Mesenchymal stem cell (in vitro differentiated cells and primary cell): ENCODE results near the gene PRCC.

ENCODE experiments used
- DNase-seq: peaks from one replicate; pipeline ENCODE4 v3.0.0-alpha.2; 2013
- H2AFZ ChIP-seq: one replicate; pipeline ENCODE4 v1.6.1; 2013; ENCODE audit warnings: low read depth, mild to moderate bottlenecking, control low read depth, inconsistent platforms, low read length, moderate library complexity
- H2AK5ac ChIP-seq: 2 replicates; pipeline ENCODE4 v1.6.1; 2013; ENCODE audit warnings: low read length, moderate library complexity, mild to moderate bottlenecking, inconsistent platforms; ENCODE audit not compliant: severe bottlenecking
- H2BK120ac ChIP-seq: one replicate; pipeline ENCODE4 v1.6.1; 2013; ENCODE audit warnings: low read depth, mild to moderate bottlenecking, inconsistent platforms, low read length, moderate library complexity
- H2BK12ac ChIP-seq, 2 experiments: one replicate each; pipeline ENCODE4 v1.6.1; 2013; ENCODE audit warnings: inconsistent platforms in 2 of 2, low read length in 2 of 2, mild to moderate bottlenecking in 2 of 2, moderate library complexity in 2 of 2, control low read depth in 1 of 2
- H2BK15ac ChIP-seq: one replicate; pipeline ENCODE4 v1.6.1; 2013; ENCODE audit warnings: mild to moderate bottlenecking, low read depth, inconsistent platforms; ENCODE audit not compliant: poor library complexity, severe bottlenecking
- H2BK5ac ChIP-seq: 2 replicates; pipeline ENCODE4 v1.6.1; 2013; ENCODE audit warnings: low read depth, mild to moderate bottlenecking, low read length, control low read depth, inconsistent platforms; ENCODE audit not compliant: poor library complexity, severe bottlenecking
- H3K14ac ChIP-seq, 2 experiments: one replicate each; pipeline ENCODE4 v1.6.1; 2013; ENCODE audit warnings: inconsistent platforms in 2 of 2, low read length in 2 of 2, control low read depth in 1 of 2, mild to moderate bottlenecking in 1 of 2, moderate library complexity in 1 of 2
- H3K18ac ChIP-seq, 2 experiments: one replicate each; pipeline ENCODE4 v1.6.1; 2013; ENCODE audit warnings: inconsistent platforms in 2 of 2, low read length in 2 of 2, control low read depth in 1 of 2, low read depth in 1 of 2, mild to moderate bottlenecking in 1 of 2
- H3K23ac ChIP-seq, 2 experiments: one replicate each; pipeline ENCODE4 v1.6.1; 2013; ENCODE audit warnings: inconsistent platforms in 2 of 2, low read length in 2 of 2, mild to moderate bottlenecking in 2 of 2, moderate library complexity in 2 of 2, control low read depth in 1 of 2
- H3K27ac ChIP-seq: 2 replicates; pipeline ENCODE4 v1.5.1; 2013; ENCODE audit warnings: mild to moderate bottlenecking, moderate library complexity, low read length, control low read depth, inconsistent platforms; ENCODE audit not compliant: poor library complexity, severe bottlenecking
- H3K27me3 ChIP-seq, 2 experiments: 2 replicates each; pipeline versions ENCODE4 v1.6.1 to v1.7.0; 2013; ENCODE audit warnings: low read length in 2 of 2, mild to moderate bottlenecking in 2 of 2, moderate library complexity in 2 of 2, control low read depth in 1 of 2, inconsistent platforms in 1 of 2; ENCODE audit not compliant: control insufficient read depth in 1 of 2, insufficient read depth in 1 of 2
- H3K36me3 ChIP-seq, 2 experiments: 2 replicates each; pipeline versions ENCODE4 v1.6.1 to v1.7.0; 2013; ENCODE audit warnings: low read length in 2 of 2, control low read depth in 1 of 2, inconsistent platforms in 1 of 2, low read depth in 1 of 2, mild to moderate bottlenecking in 1 of 2; ENCODE audit not compliant: insufficient read depth in 2 of 2, control insufficient read depth in 1 of 2
- H3K4ac ChIP-seq, 2 experiments: one replicate each; pipeline ENCODE4 v1.6.1; 2013; ENCODE audit warnings: inconsistent platforms in 2 of 2, low read length in 2 of 2, mild to moderate bottlenecking in 2 of 2, moderate library complexity in 2 of 2, control low read depth in 1 of 2, low read depth in 1 of 2
- H3K4me1 ChIP-seq: 2 replicates; pipeline ENCODE4 v1.6.1; 2013; ENCODE audit warnings: low read depth, low read length, control low read depth; ENCODE audit not compliant: control insufficient read depth, insufficient read depth
- H3K4me2 ChIP-seq: 2 replicates; pipeline ENCODE4 v1.6.1; 2013; ENCODE audit warnings: low read length, mild to moderate bottlenecking, inconsistent platforms; ENCODE audit not compliant: poor library complexity, severe bottlenecking
- H3K4me3 ChIP-seq, 2 experiments: 2 replicates each; pipeline versions ENCODE4 v1.5.1 to v1.7.0; 2013; ENCODE audit warnings: low read length in 2 of 2, mild to moderate bottlenecking in 2 of 2, control low read depth in 1 of 2, low read depth in 1 of 2; ENCODE audit not compliant: insufficient read depth in 1 of 2
- H3K79me1 ChIP-seq: replicated peaks from 2 replicates; pipeline ENCODE4 v1.6.1; 2013; ENCODE audit warnings: mild to moderate bottlenecking, control low read depth, low read length, inconsistent platforms; ENCODE audit not compliant: poor library complexity, severe bottlenecking
- H3K9ac ChIP-seq: 2 replicates; pipeline ENCODE4 v1.7.0; 2013; ENCODE audit warnings: mild to moderate bottlenecking, low read length, moderate library complexity
- H3K9me3 ChIP-seq: 2 replicates; pipeline ENCODE4 v1.7.0; 2013; ENCODE audit warnings: mild to moderate bottlenecking, low read length; ENCODE audit not compliant: control insufficient read depth
- H4K8ac ChIP-seq: one replicate; pipeline ENCODE4 v1.6.1; 2013; ENCODE audit warnings: inconsistent platforms, mild to moderate bottlenecking, low read length, moderate library complexity
- H4K91ac ChIP-seq: one replicate; pipeline ENCODE4 v1.6.1; 2013; ENCODE audit warnings: mild to moderate bottlenecking, low read length, inconsistent platforms
- WGBS: methylation state at CpG from one replicate; pipeline ENCODE4 v1.1.7; 2013; ENCODE audit warnings: mixed read lengths; 5-methylcytosine and 5-hydroxymethylcytosine counted together

Gene PRCC

GRCh38 chr1:156797212-156797871 is 30.0 kb downstream of the PRCC start:
- no peak overlapping the region for H2BK120ac ChIP-seq
- no peak overlapping the region for H4K8ac ChIP-seq
- no peak overlapping the region for H3K23ac ChIP-seq
- peaks cover 27 to 86% of the 10 kb centered on the region in 2 experiments for H3K36me3 ChIP-seq
- no peak overlapping the region for H3K4ac ChIP-seq
- no peak overlapping the region for H3K4me2 ChIP-seq
- H3K9ac ChIP-seq: no peak overlapping the region
- no peak overlapping the region for H4K91ac ChIP-seq
- no peak overlapping the region for H2AK5ac ChIP-seq
- peaks cover 27% of the 10 kb centered on the region for H3K4me1 ChIP-seq
- H3K79me1 ChIP-seq: peaks cover 12% of the 10 kb centered on the region
- no peak overlapping the region for H3K14ac ChIP-seq
- H2AFZ ChIP-seq: no peak overlapping the region
- no peak overlapping the region for H2BK12ac ChIP-seq
- no peak overlapping the region for H2BK5ac ChIP-seq
- H3K27ac ChIP-seq: peak overlapping the region; percentile 72
- no peak overlapping the region for H3K18ac ChIP-seq
- H3K4me3 ChIP-seq: no peak overlapping the region
- H3K9me3 ChIP-seq: no peaks in the 10 kb centered on the region
- DNase-seq: peak; percentile 75
- WGBS: 27% methylated on average over 3 of the region's 4 CpGs
- H2BK15ac ChIP-seq: no peak overlapping the region
- no peaks in the 10 kb centered on the region for H3K27me3 ChIP-seq

- peaks cover 11% of the 10 kb centered on the region for H3K79me1 ChIP-seq
- no peak overlapping the region for H3K4ac ChIP-seq
- H3K4me2 ChIP-seq: no peak overlapping the region
- H4K8ac ChIP-seq: no peak overlapping the region
- peaks cover 25% of the 10 kb centered on the region for H3K4me1 ChIP-seq
- H3K14ac ChIP-seq: no peak overlapping the region
- H2AFZ ChIP-seq: no peak overlapping the region
- 84% methylated on average over 6 of the region's 7 CpGs for WGBS
- no peak overlapping the region for H4K91ac ChIP-seq
- no peak overlapping the region for H2BK120ac ChIP-seq
- no peak overlapping the region for H3K23ac ChIP-seq
- no peak overlapping the region for H3K9ac ChIP-seq
- no peak overlapping the region for H2AK5ac ChIP-seq
- H3K9me3 ChIP-seq: no peaks in the 10 kb centered on the region
- no peak overlapping the region for H2BK15ac ChIP-seq
- H3K18ac ChIP-seq: peak overlapping the region in 1 of 2 experiments; percentile 23
- H3K27ac ChIP-seq: no peak overlapping the region
- peaks cover 21 to 44% of the 10 kb centered on the region in 2 experiments for H3K36me3 ChIP-seq
- no peak overlapping the region for H3K4me3 ChIP-seq
- peak; percentile 36 for DNase-seq
- no peak overlapping the region for H2BK12ac ChIP-seq
- H3K27me3 ChIP-seq: no peaks in the 10 kb centered on the region
- H2BK5ac ChIP-seq: no peak overlapping the region
These were observed 34.2 kb downstream of the PRCC start for GRCh38 chr1:156801409-156802121.

- peaks cover 18 to 35% of the 10 kb centered on the region in 2 experiments for H3K36me3 ChIP-seq
- no peak overlapping the region for H3K4me3 ChIP-seq
- H3K27ac ChIP-seq: no peak overlapping the region
- peaks cover 10% of the 10 kb centered on the region for H3K79me1 ChIP-seq
- H3K9me3 ChIP-seq: no peaks in the 10 kb centered on the region
- no peak overlapping the region for H3K4me2 ChIP-seq
- peak overlapping the region; percentile 24 for H4K8ac ChIP-seq
- no peak overlapping the region for H4K91ac ChIP-seq
- no peak overlapping the region for H3K23ac ChIP-seq
- H2BK120ac ChIP-seq: peak overlapping the region; percentile 35
- no peak overlapping the region for H2BK15ac ChIP-seq
- H3K4ac ChIP-seq: no peak overlapping the region
- H3K14ac ChIP-seq: no peak overlapping the region
- no peaks in the 10 kb centered on the region for H3K27me3 ChIP-seq
- no peak overlapping the region for H2BK12ac ChIP-seq
- no peak overlapping the region for H2AK5ac ChIP-seq
- H2BK5ac ChIP-seq: no peak overlapping the region
- DNase-seq: no peak
- H3K18ac ChIP-seq: no peak overlapping the region
- peaks cover 21% of the 10 kb centered on the region for H3K4me1 ChIP-seq
- WGBS: 99% methylated on average over 8 of the region's 8 CpGs
- H2AFZ ChIP-seq: no peak overlapping the region
- H3K9ac ChIP-seq: no peak overlapping the region
These were observed 35.1 kb downstream of the PRCC start for GRCh38 chr1:156802421-156802935.

GRCh38 chr1:156803086-156803851 is 35.9 kb downstream of the PRCC start:
- H2AFZ ChIP-seq: no peak overlapping the region
- no peak overlapping the region for H3K4me2 ChIP-seq
- H3K4me3 ChIP-seq: no peak overlapping the region
- no peaks in the 10 kb centered on the region for H3K27me3 ChIP-seq
- H4K8ac ChIP-seq: no peak overlapping the region
- H3K79me1 ChIP-seq: peaks cover 10% of the 10 kb centered on the region
- H2AK5ac ChIP-seq: no peak overlapping the region
- H4K91ac ChIP-seq: no peak overlapping the region
- H3K14ac ChIP-seq: no peak overlapping the region
- H3K18ac ChIP-seq: no peak overlapping the region
- no peak overlapping the region for H3K4ac ChIP-seq
- no peak overlapping the region for H2BK5ac ChIP-seq
- no peak overlapping the region for H2BK15ac ChIP-seq
- H3K9me3 ChIP-seq: no peaks in the 10 kb centered on the region
- H2BK12ac ChIP-seq: no peak overlapping the region
- H3K27ac ChIP-seq: no peak overlapping the region
- no peak overlapping the region for H3K23ac ChIP-seq
- H2BK120ac ChIP-seq: no peak overlapping the region
- H3K9ac ChIP-seq: no peak overlapping the region
- H3K4me1 ChIP-seq: peaks cover 19% of the 10 kb centered on the region
- peaks cover 19 to 27% of the 10 kb centered on the region in 2 experiments for H3K36me3 ChIP-seq
- 95% methylated on average over 13 of the region's 13 CpGs for WGBS
- no peak for DNase-seq
